WTC11 (cell line): ENCODE results near the gene FCHSD2.

Experiments used
- CTCF ChIP-seq: fragments of 200-600 bp; IDR thresholded peaks from 2 replicates; pipeline ENCODE4 v1.8.0; 2022; ENCODE audit warnings: antibody characterized with exemption
- NR2C2 ChIP-seq: sonication (generic); formaldehyde crosslinking; IDR thresholded peaks from 2 replicates; pipeline ENCODE4 v1.8.0; 2022; ENCODE audit warnings: mild to moderate bottlenecking, missing genetic modification reagents
- ZNF138 ChIP-seq: sonication (generic); formaldehyde crosslinking; conservative IDR thresholded peaks from 2 replicates; pipeline ENCODE4 v1.8.1; 2022; ENCODE audit warnings: mild to moderate bottlenecking, moderate library complexity, missing genetic modification reagents
- TF ChIP-seq, protein P1 (sequence below): sonication (generic); formaldehyde crosslinking; IDR thresholded peaks from 2 replicates; pipeline ENCODE4 v1.8.0; 2022; ENCODE audit warnings: mild to moderate bottlenecking, missing genetic modification reagents

GRCh38 chr11:72989727-72990126 lies 152.4 kb downstream of the FCHSD2 start:
- TF ChIP-seq CTCF (no peak), NR2C2 (CRISPR knock-in tag) (no peak), ZNF138 (no peak)
- TF ChIP-seq, protein P1, sequence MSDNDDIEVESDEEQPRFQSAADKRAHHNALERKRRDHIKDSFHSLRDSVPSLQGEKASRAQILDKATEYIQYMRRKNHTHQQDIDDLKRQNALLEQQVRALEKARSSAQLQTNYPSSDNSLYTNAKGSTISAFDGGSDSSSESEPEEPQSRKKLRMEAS: no peak
